ENCODE results near the gene KRTAP12-4. TPM values are rescaled to one million over a fixed set of nuclear protein-coding genes. Genes with fewer than 3 reads are reported as not detected.

Gene KRTAP12-4
- total and polyA plus RNA-seq, 9 donors, result not detected

GRCh38 chr21:44637018-44637850 lies 17.2 kb downstream of the KRTAP12-4 start, which contains the start of gene KRTAP10-10:
Gene KRTAP10-10, plus strand, starts transcription at chr21:44637356. Its CDS starts 62 bp downstream, at chr21:44637418.
- no peak for DNase-seq

GRCh38 chr21:44636209-44637017 lies 18.0 kb downstream of the KRTAP12-4 start:
- no peak for DNase-seq
- WGBS, 3 donors, result 69 to 83% (median 81%) methylated on average over 15 of the region's 15 CpGs
- TF ChIP-seq EP300 (IDR thresholded peaks at IDR 0.05) (no peak), CTCF (IDR thresholded peaks at IDR 0.05) (no peak), POLR2A (IDR thresholded peaks at IDR 0.05) (no peak)

More at GRCh38 chr21:44637018-44637850, 17.2 kb downstream of the KRTAP12-4 start, which contains the start of gene KRTAP10-10:
- no peak within 1 kb of the TSS for H3K27ac ChIP-seq
- 31 to 41% (median 40%) methylated on average over 14 to 21 of the region's 21 CpGs for WGBS, 3 donors
- intact Hi-C loops (cut with DNase I), result no loop called here
- no peak for TF ChIP-seq POLR2A (IDR thresholded peaks at IDR 0.05)
- no peak within 1 kb of the TSS for H3K4me3 ChIP-seq
- H3K9me3 ChIP-seq, result no peaks in the 10 kb centered on the region
- H3K4me1 ChIP-seq (ENCODE audit: insufficient read depth), result no peaks in the 10 kb centered on the region
- no peaks in the 10 kb centered on the region for H3K36me3 ChIP-seq
- no peaks in the 10 kb centered on the region for H3K27me3 ChIP-seq

GRCh38 chr21:44632067-44632466 lies 22.4 kb downstream of the KRTAP12-4 start:
- no peak overlapping the region for H3K27ac ChIP-seq
- no peak overlapping the region for H3K4me3 ChIP-seq
- intact Hi-C loops (cut with DNase I), result no loop called here
- DNase-seq, result no peak
- TF ChIP-seq POLR2A (IDR thresholded peaks at IDR 0.05) (no peak), CTCF (IDR thresholded peaks at IDR 0.05) (no peak), EP300 (IDR thresholded peaks at IDR 0.05) (no peak)
- no peaks in the 10 kb centered on the region for H3K27me3 ChIP-seq
- 81 to 91% (median 87%) methylated on average over 1 of the region's 1 CpG for WGBS, 3 donors
- no peaks in the 10 kb centered on the region for H3K9me3 ChIP-seq
- H3K36me3 ChIP-seq, result no peaks in the 10 kb centered on the region
- no peaks in the 10 kb centered on the region for H3K4me1 ChIP-seq (ENCODE audit: insufficient read depth)

More at GRCh38 chr21:44636209-44637017, 18.0 kb downstream of the KRTAP12-4 start:
- Histone ChIP-seq H3K4me1 (ENCODE audit: insufficient read depth) (no peaks in the 10 kb centered on the region), H3K27me3 (no peaks in the 10 kb centered on the region), H3K27ac (no peak overlapping the region), H3K4me3 (no peak overlapping the region), H3K36me3 (no peaks in the 10 kb centered on the region), H3K9me3 (no peaks in the 10 kb centered on the region)
- intact Hi-C loops (cut with DNase I), result no loop called here

- H3K27me3 ChIP-seq, result no peaks in the 10 kb centered on the region
- 83 to 90% (median 85%) methylated on average over 2 of the region's 2 CpGs for WGBS, 3 donors
- H3K9me3 ChIP-seq, result no peaks in the 10 kb centered on the region
- intact Hi-C loops (cut with DNase I), result no loop called here
- no peaks in the 10 kb centered on the region for H3K4me1 ChIP-seq (ENCODE audit: insufficient read depth)
- H3K4me3 ChIP-seq, result no peak overlapping the region
- H3K36me3 ChIP-seq, result no peaks in the 10 kb centered on the region
- H3K27ac ChIP-seq, result no peak overlapping the region
- TF ChIP-seq POLR2A (IDR thresholded peaks at IDR 0.05) (no peak), EP300 (IDR thresholded peaks at IDR 0.05) (no peak), CTCF (IDR thresholded peaks at IDR 0.05) (no peak)
- no peak for DNase-seq
Observed at GRCh38 chr21:44630440-44630839, 24.0 kb downstream of the KRTAP12-4 start.
